ENCODE measurements around the gene COX7C. TPM values are rescaled to one million over a fixed set of nuclear protein-coding genes. Genes with fewer than 3 reads are reported as not detected.
"Not testable (repeated sequence)": the region's sequence is repeated elsewhere in the genome, so short reads cannot be mapped to it uniquely, and the experiment has no call there.

COX7C gene
- total and polyA plus RNA-seq, 3 donors from 2014 or later = 258 to 568 (median 370) TPM

- TF ChIP-seq CTCF (IDR thresholded peaks at IDR 0.05) = no peak
- no peak for TF ChIP-seq POLR2A (IDR thresholded peaks at IDR 0.05)
Observed at GRCh38 chr5:86640998-86641397, 23.3 kb downstream of the COX7C start.

GRCh38 chr5:86644843-86645242 lies 27.1 kb downstream of the COX7C start:
- TF ChIP-seq POLR2A (IDR thresholded peaks at IDR 0.05) (no peak), CTCF (IDR thresholded peaks at IDR 0.05) (no peak)
- no peaks in the 10 kb centered on the region for H3K36me3 ChIP-seq (ENCODE audit: low read depth, missing control alignments)
- no peak overlapping the region for H3K4me3 ChIP-seq
- no peaks in the 10 kb centered on the region for H3K4me1 ChIP-seq
- intact Hi-C loops (cut with DNase I; ENCODE audit: low total_unique reads) = no loop called here
- H3K9me3 ChIP-seq = no peaks in the 10 kb centered on the region
- no peak for DNase-seq
- no peak overlapping the region for H3K27ac ChIP-seq
- H3K27me3 ChIP-seq = no peaks in the 10 kb centered on the region
- WGBS, 2 donors = 92 to 94% methylated on average over 3 of the region's 3 CpGs

More at GRCh38 chr5:86640998-86641397, 23.3 kb downstream of the COX7C start:
- H3K9me3 ChIP-seq = no peaks in the 10 kb centered on the region
- H3K4me3 ChIP-seq = no peak overlapping the region
- no peaks in the 10 kb centered on the region for H3K27me3 ChIP-seq
- H3K4me1 ChIP-seq = no peaks in the 10 kb centered on the region
- H3K27ac ChIP-seq = no peak overlapping the region
- intact Hi-C loops (cut with DNase I; ENCODE audit: low total_unique reads) = no loop called here
- H3K36me3 ChIP-seq (ENCODE audit: low read depth, missing control alignments) = no peaks in the 10 kb centered on the region
- WGBS, 2 donors = 22 to 30% methylated on average over 2 of the region's 2 CpGs
- DNase-seq = no peak

- H3K27ac ChIP-seq = no peak overlapping the region
- no peak overlapping the region for H3K4me3 ChIP-seq
- no peaks in the 10 kb centered on the region for H3K4me1 ChIP-seq
- no peaks in the 10 kb centered on the region for H3K27me3 ChIP-seq
- DNase-seq = no peak
- H3K36me3 ChIP-seq (ENCODE audit: low read depth, missing control alignments) = no peaks in the 10 kb centered on the region
- TF ChIP-seq CTCF (IDR thresholded peaks at IDR 0.05) (no peak), POLR2A (IDR thresholded peaks at IDR 0.05) (no peak)
- intact Hi-C loops (cut with DNase I; ENCODE audit: low total_unique reads) = no loop called here
- no peaks in the 10 kb centered on the region for H3K9me3 ChIP-seq
Observed at GRCh38 chr5:86645885-86646284, 28.1 kb downstream of the COX7C start.

- intact Hi-C loops (cut with DNase I; ENCODE audit: low total_unique reads) = no loop called here
- no peaks in the 10 kb centered on the region for H3K36me3 ChIP-seq (ENCODE audit: low read depth, missing control alignments)
- no peak for DNase-seq
- no peak overlapping the region for H3K4me3 ChIP-seq
- no peak for TF ChIP-seq CTCF (IDR thresholded peaks at IDR 0.05)
- no peak for TF ChIP-seq POLR2A (IDR thresholded peaks at IDR 0.05)
- WGBS, 2 donors = 67 to 77% methylated on average over 1 of the region's 1 CpG
- no peaks in the 10 kb centered on the region for H3K9me3 ChIP-seq
- no peaks in the 10 kb centered on the region for H3K4me1 ChIP-seq
- no peak overlapping the region for H3K27ac ChIP-seq
- no peaks in the 10 kb centered on the region for H3K27me3 ChIP-seq
Observed at GRCh38 chr5:86646671-86647070, 28.9 kb downstream of the COX7C start.

- 72 to 75% methylated on average over 3 of the region's 3 CpGs for WGBS, 2 donors
- Histone ChIP-seq H3K9me3 (no peaks in the 10 kb centered on the region), H3K36me3 (ENCODE audit: low read depth, missing control alignments) (no peaks in the 10 kb centered on the region), H3K4me1 (no peaks in the 10 kb centered on the region), H3K27ac (no peak overlapping the region), H3K27me3 (no peaks in the 10 kb centered on the region), H3K4me3 (no peak overlapping the region)
- TF ChIP-seq POLR2A (IDR thresholded peaks at IDR 0.05) (no peak), CTCF (IDR thresholded peaks at IDR 0.05) (no peak)
- DNase-seq = no peak
- intact Hi-C loops (cut with DNase I; ENCODE audit: low total_unique reads) = no loop called here
Observed at GRCh38 chr5:86649832-86650505, 32.2 kb downstream of the COX7C start.

- H3K9me3 ChIP-seq; H3K27me3 ChIP-seq; DNase-seq; H3K4me3 ChIP-seq; H3K27ac ChIP-seq; H3K36me3 ChIP-seq (ENCODE audit: low read depth, missing control alignments); intact Hi-C loops (cut with DNase I; ENCODE audit: low total_unique reads); H3K4me1 ChIP-seq: not testable (repeated sequence)
- 85% methylated on average over 2 of the region's 2 CpGs for WGBS, 2 donors
Observed at GRCh38 chr5:86660771-86661170, 43.0 kb downstream of the COX7C start.
